H9 (cell line): ENCODE results near the gene USB1. TPM values are rescaled to one million over a fixed set of nuclear protein-coding genes. Genes with fewer than 3 reads are reported as not detected.

ENCODE experiments used
- DNase-seq: peaks from one replicate; pipeline ENCODE4 v3.0.0-alpha.2; 2017
- H2AFZ ChIP-seq: one replicate; pipeline ENCODE4 v1.6.1; 2013; ENCODE audit warnings: mild to moderate bottlenecking, low read length, control low read depth, moderate library complexity
- H2AK5ac ChIP-seq: 2 replicates; pipeline ENCODE4 v1.6.1; 2013; ENCODE audit warnings: low read length, control low read depth, mixed read lengths; ENCODE audit not compliant: insufficient read length
- H2BK120ac ChIP-seq: one replicate; pipeline ENCODE4 v1.6.1; 2013; ENCODE audit warnings: low read depth, mild to moderate bottlenecking, low read length, control low read depth, inconsistent platforms; ENCODE audit not compliant: poor library complexity, severe bottlenecking
- H2BK12ac ChIP-seq: 2 replicates; pipeline ENCODE4 v1.6.1; 2013; ENCODE audit warnings: low read length, control low read depth, mixed read lengths, low read depth; ENCODE audit not compliant: insufficient read length
- H2BK15ac ChIP-seq: 2 replicates; pipeline ENCODE4 v1.6.1; 2013; ENCODE audit warnings: low read depth, low read length, control low read depth
- H2BK20ac ChIP-seq: one replicate; pipeline ENCODE4 v1.6.1; 2013; ENCODE audit warnings: low read depth, mild to moderate bottlenecking, low read length, control low read depth, inconsistent platforms; ENCODE audit not compliant: poor library complexity, severe bottlenecking
- H2BK5ac ChIP-seq: 2 replicates; pipeline ENCODE4 v1.6.1; 2013; ENCODE audit warnings: low read length, control low read depth, mixed read lengths; ENCODE audit not compliant: insufficient read length
- H3K14ac ChIP-seq: 2 replicates; pipeline ENCODE4 v1.6.1; 2013; ENCODE audit warnings: low read length, control low read depth; ENCODE audit not compliant: insufficient read depth
- H3K18ac ChIP-seq: 2 replicates; pipeline ENCODE4 v1.6.1; 2013; ENCODE audit warnings: low read depth, mild to moderate bottlenecking, mixed read lengths, low read length, control low read depth; ENCODE audit not compliant: insufficient read length
- H3K23ac ChIP-seq: 2 replicates; pipeline ENCODE4 v1.6.1; 2013; ENCODE audit warnings: low read length, control low read depth, mixed read lengths, low read depth; ENCODE audit not compliant: insufficient read length
- H3K23me2 ChIP-seq: 2 replicates; pipeline ENCODE4 v1.6.1; 2013; ENCODE audit warnings: low read depth, mild to moderate bottlenecking, mixed read lengths, low read length, control low read depth; ENCODE audit not compliant: insufficient read length, poor library complexity, severe bottlenecking
- H3K27ac ChIP-seq: 2 replicates; pipeline ENCODE4 v1.5.1; 2013; ENCODE audit warnings: low read length, control low read depth, mixed read lengths, low read depth; ENCODE audit not compliant: insufficient read length
- H3K27me3 ChIP-seq: 2 replicates; pipeline ENCODE4 v1.6.1; 2013; ENCODE audit warnings: low read length, control low read depth, inconsistent platforms; ENCODE audit not compliant: insufficient read depth
- H3K4ac ChIP-seq: 2 replicates; pipeline ENCODE4 v1.6.1; 2013; ENCODE audit warnings: low read depth, mild to moderate bottlenecking, control low read depth, inconsistent platforms, low read length, moderate library complexity
- H3K4me1 ChIP-seq: 2 replicates; pipeline ENCODE4 v1.6.1; 2013; ENCODE audit warnings: low read length, control low read depth, inconsistent platforms; ENCODE audit not compliant: insufficient read depth
- H3K4me2 ChIP-seq: 2 replicates; pipeline ENCODE4 v1.6.1; 2013; ENCODE audit warnings: low read length, control low read depth, mixed read lengths; ENCODE audit not compliant: insufficient read length, insufficient read depth
- H3K56ac ChIP-seq: 2 replicates; pipeline ENCODE4 v1.6.1; 2013; ENCODE audit warnings: low read depth, mild to moderate bottlenecking, mixed read lengths, low read length, control low read depth; ENCODE audit not compliant: insufficient read length
- H3K79me1 ChIP-seq: 2 replicates; pipeline ENCODE4 v1.6.1; 2013; ENCODE audit warnings: low read depth, mild to moderate bottlenecking, moderate library complexity, low read length, control low read depth, inconsistent platforms; ENCODE audit not compliant: insufficient read depth, poor library complexity, severe bottlenecking
- H3K79me2 ChIP-seq: 2 replicates; pipeline ENCODE4 v1.6.1; 2013; ENCODE audit warnings: low read length, control low read depth, inconsistent platforms; ENCODE audit not compliant: insufficient read depth
- H3K9ac ChIP-seq: 2 replicates; pipeline ENCODE4 v1.6.1; 2013; ENCODE audit warnings: low read length, control low read depth, mixed read lengths; ENCODE audit not compliant: insufficient read length; ENCODE audit errors: extremely low read depth
- H3K9me3 ChIP-seq: one replicate; pipeline ENCODE4 v1.6.1; 2013; ENCODE audit warnings: low read depth, low read length, inconsistent platforms; ENCODE audit not compliant: control insufficient read depth
- H3T11ph ChIP-seq: one replicate; pipeline ENCODE4 v1.6.1; 2013; ENCODE audit warnings: mild to moderate bottlenecking, low read length, control low read depth, inconsistent platforms
- H4K20me1 ChIP-seq: one replicate; pipeline ENCODE4 v1.6.1; 2013; ENCODE audit not compliant: control insufficient read depth, insufficient read length, insufficient read depth
- H4K5ac ChIP-seq: 2 replicates; pipeline ENCODE4 v1.6.1; 2013; ENCODE audit warnings: low read depth, mild to moderate bottlenecking, mixed read lengths, low read length, control low read depth; ENCODE audit not compliant: insufficient read length
- H4K8ac ChIP-seq: replicated peaks from 2 replicates; pipeline ENCODE4 v1.6.1; 2013; ENCODE audit warnings: low read length, control low read depth, mixed read lengths, low read depth; ENCODE audit not compliant: insufficient read length
- H4K91ac ChIP-seq: 2 replicates; pipeline ENCODE4 v1.6.1; 2013; ENCODE audit warnings: low read depth, mild to moderate bottlenecking, moderate library complexity, mixed read lengths, low read length, control low read depth; ENCODE audit not compliant: insufficient read length
- H3K27ac Mint-ChIP-seq, 3 experiments: 2 replicates in 2 of 3; 3 replicates in 1 of 3; pipeline ENCODE4 v1.8.0; 2020 to 2021; ENCODE audit warnings: mixed read lengths in 3 of 3, mild to moderate bottlenecking in 1 of 3, moderate library complexity in 1 of 3
- H3K27me3 Mint-ChIP-seq: 2 replicates; pipeline ENCODE4 v1.8.0; 2021; ENCODE audit warnings: low read depth, mild to moderate bottlenecking, moderate library complexity, mixed read lengths
- H3K36me3 Mint-ChIP-seq, 3 experiments: 2 replicates in 2 of 3; 3 replicates in 1 of 3; pipeline ENCODE4 v1.8.0; 2020 to 2021; ENCODE audit warnings: low read depth in 3 of 3, mixed read lengths in 3 of 3; ENCODE audit not compliant: insufficient read depth in 1 of 3
- H3K4me1 Mint-ChIP-seq, 2 experiments: 2 replicates each; pipeline ENCODE4 v1.8.0; 2020; ENCODE audit warnings: mixed read lengths in 2 of 2
- H3K4me3 Mint-ChIP-seq, 2 experiments: 2 replicates in 1 of 2; 3 replicates in 1 of 2; pipeline ENCODE4 v1.8.0; 2020 to 2021; ENCODE audit warnings: mild to moderate bottlenecking in 2 of 2, mixed read lengths in 2 of 2, moderate library complexity in 1 of 2
- H3K9me3 Mint-ChIP-seq, 2 experiments: 2 replicates in 1 of 2; 3 replicates in 1 of 2; pipeline ENCODE4 v1.8.0; 2020; ENCODE audit warnings: mild to moderate bottlenecking in 2 of 2, mixed read lengths in 2 of 2, moderate library complexity in 1 of 2
- CTCF ChIP-seq: fragments of 200-600 bp; sonication (generic); conservative IDR thresholded peaks from 3 replicates; pipeline ENCODE4 v1.8.0; 2021; ENCODE audit warnings: antibody characterized with exemption, mild to moderate bottlenecking
- WGBS: extraction: QIAGEN DNeasy Blood & Tissue Kit; methylation state at CpG from one replicate; pipeline ENCODE4 v1.1.7; 2013; ENCODE audit warnings: missing lambda C conversion rate, low lambda C conversion rate, mixed read lengths; ENCODE audit not compliant: insufficient read length; ENCODE audit errors: extremely low coverage; 5-methylcytosine and 5-hydroxymethylcytosine counted together
- total RNA-seq: library from RNA; stranded (reverse); gene quantifications from 2 replicates; pipeline ENCODE4 v1.2.1, GENCODE V29; 2021

USB1 gene
- total RNA-seq, 1 experiment from 2014 or later: 65.0 TPM

GRCh38 chr16:57955572-57956188 is 45.5 kb upstream of the USB1 start:
- H3K79me2 ChIP-seq: no peaks in the 10 kb centered on the region
- no peak overlapping the region for H3K14ac ChIP-seq
- H4K91ac ChIP-seq: no peak overlapping the region
- no peaks in the 10 kb centered on the region; the same call in 1 of the 2 replicates for H3K27me3 Mint-ChIP-seq
- no peak for TF ChIP-seq CTCF
- no peak overlapping the region for H2BK5ac ChIP-seq
- no peak overlapping the region for H3K27ac ChIP-seq
- H2BK120ac ChIP-seq: no peak overlapping the region
- no peak overlapping the region for H2BK20ac ChIP-seq
- no peaks in the 10 kb centered on the region for H3K4me1 ChIP-seq
- H3K27ac Mint-ChIP-seq: peak overlapping the region in 2 of 3 experiments; percentile 9 to 44; a peak in 2 of 7 replicates
- no peak overlapping the region for H3T11ph ChIP-seq
- H2BK15ac ChIP-seq: no peak overlapping the region
- H3K27me3 ChIP-seq: no peaks in the 10 kb centered on the region
- H3K9me3 Mint-ChIP-seq: no peaks in the 10 kb centered on the region
- no peaks in the 10 kb centered on the region for H4K20me1 ChIP-seq
- no peaks in the 10 kb centered on the region for H3K79me1 ChIP-seq
- DNase-seq: no peak
- H3K9ac ChIP-seq: no peak overlapping the region
- H3K4me1 Mint-ChIP-seq: peaks cover 19 to 30% of the 10 kb centered on the region in 2 experiments; a peak in 3 of 4 replicates
- H2AFZ ChIP-seq: no peak overlapping the region
- H3K4ac ChIP-seq: no peak overlapping the region
- no peak overlapping the region for H3K18ac ChIP-seq
- WGBS: no CpG with 5 or more reads among the region's 12 CpGs
- H3K23me2 ChIP-seq: no peaks in the 10 kb centered on the region
- no peak overlapping the region for H3K23ac ChIP-seq
- H3K56ac ChIP-seq: no peak overlapping the region
- H3K9me3 ChIP-seq: no peaks in the 10 kb centered on the region
- H3K36me3 Mint-ChIP-seq: no peaks in the 10 kb centered on the region
- no peak overlapping the region for H3K4me2 ChIP-seq
- H2BK12ac ChIP-seq: no peak overlapping the region
- H3K4me3 Mint-ChIP-seq: no peak overlapping the region
- H2AK5ac ChIP-seq: no peak overlapping the region
- no peak overlapping the region for H4K8ac ChIP-seq
- no peak overlapping the region for H4K5ac ChIP-seq
